ENCODE data around the gene AOC2.
"Not testable (repeated sequence)": the region's sequence is repeated elsewhere in the genome, so short reads cannot be mapped to it uniquely, and the experiment has no call there.

AOC2 gene

GRCh38 chr17:42832213-42832933, 12.0 kb upstream of the AOC2 start:
- no peak for DNase-seq

DNA sequence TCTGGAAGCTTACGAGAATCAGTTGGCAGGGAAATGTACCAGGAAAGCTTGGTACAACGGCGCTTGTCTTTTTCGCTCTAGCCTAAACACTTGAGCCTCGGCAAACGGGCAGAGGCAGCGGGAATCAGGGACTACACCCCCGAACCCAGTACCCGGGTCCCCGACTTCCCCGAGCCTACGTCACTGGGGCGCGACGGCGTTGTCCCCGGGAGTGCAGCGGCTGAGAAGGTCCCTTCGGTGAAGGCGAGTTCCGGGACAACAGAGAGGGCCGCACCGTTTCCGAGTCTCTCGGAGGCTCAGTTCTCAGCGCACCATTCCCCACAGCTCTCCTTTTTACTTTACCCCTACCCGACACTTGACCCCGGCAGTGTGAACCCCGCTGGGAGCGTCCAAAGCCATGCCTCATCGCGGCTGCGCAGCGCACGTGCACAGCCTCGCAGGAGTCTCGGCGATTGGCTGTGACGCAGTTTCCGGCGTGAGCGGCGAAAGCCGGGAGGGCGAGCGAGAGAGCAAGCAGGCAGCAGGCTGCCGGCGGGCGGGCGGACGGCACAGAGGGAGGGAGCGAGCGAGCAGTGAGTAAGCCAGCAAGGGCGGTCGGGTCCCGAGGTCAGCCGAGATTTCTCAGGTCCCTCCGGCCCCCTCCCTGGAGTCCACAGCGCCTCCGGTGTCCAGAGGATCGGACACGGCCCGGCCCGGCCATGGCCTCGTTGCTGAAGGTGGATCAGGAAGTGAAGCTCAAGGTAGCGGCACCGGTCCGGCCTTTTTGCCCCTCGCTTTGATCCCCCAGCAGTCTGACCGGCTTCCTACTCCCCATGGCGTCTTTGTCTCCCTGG, 11.2 kb upstream of the AOC2 start, which contains the start of gene PSME3:
Gene PSME3, plus strand, starts transcription at position 464 of the 833 bp plus-strand sequence. Its CDS starts 235 bp downstream, at position 699.
- DNase-seq, result peak; percentile 99

DNA sequence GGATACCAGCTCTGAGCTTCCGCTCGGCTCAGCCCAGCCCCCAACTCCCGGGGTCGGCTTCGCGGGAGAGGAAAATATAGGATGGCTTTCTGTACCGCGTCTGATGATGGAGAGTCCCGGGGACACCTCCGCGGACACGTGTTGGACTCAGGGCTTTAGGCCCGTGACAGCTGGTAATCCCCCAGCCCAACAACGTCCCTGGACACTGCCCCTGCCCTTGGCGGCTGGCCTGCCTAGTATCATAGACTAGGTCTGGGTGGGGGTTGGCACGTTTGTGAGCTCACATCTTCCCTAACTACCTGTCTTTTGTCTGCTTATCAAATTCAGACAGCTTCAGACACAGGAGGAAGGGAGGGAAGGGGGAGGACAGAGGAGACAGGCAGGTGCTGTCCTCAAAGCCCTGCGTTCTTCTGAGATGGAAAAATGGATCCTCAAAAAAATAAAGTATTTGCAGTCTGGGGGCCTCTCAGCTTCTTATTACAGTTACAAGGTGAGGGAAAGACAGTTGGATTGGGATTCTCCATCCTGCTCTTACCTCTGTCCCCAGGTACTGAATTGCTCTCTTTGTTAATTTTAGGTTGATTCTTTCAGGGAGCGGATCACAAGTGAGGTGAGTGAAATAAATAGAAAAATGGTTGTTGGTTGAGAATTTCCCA, 10.5 kb upstream of the AOC2 start:
- no peak for DNase-seq

DNA sequence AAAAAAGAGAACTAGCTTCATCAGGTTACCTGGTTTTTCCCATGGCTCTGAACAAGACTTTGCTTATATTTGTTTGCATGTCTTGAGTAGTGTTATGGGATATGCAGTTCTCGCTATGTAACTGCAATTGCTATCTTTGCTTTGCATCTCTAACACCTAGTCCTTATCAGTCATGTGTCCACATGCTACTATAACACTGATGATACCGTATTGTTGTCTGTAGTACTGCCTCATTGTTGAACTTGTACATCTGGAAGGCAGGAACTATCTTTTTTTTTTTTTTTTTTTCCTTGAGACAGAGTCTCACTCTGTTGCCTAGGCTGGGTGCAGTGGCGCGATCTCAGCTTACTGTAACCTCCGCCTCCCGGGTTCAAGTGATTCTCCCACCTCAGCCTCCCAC, 8.6 kb upstream of the AOC2 start:
- no peak for DNase-seq

- no peak for DNase-seq
Observed at GRCh38 chr17:42841975-42842685, 2.2 kb upstream of the AOC2 start.

DNA sequence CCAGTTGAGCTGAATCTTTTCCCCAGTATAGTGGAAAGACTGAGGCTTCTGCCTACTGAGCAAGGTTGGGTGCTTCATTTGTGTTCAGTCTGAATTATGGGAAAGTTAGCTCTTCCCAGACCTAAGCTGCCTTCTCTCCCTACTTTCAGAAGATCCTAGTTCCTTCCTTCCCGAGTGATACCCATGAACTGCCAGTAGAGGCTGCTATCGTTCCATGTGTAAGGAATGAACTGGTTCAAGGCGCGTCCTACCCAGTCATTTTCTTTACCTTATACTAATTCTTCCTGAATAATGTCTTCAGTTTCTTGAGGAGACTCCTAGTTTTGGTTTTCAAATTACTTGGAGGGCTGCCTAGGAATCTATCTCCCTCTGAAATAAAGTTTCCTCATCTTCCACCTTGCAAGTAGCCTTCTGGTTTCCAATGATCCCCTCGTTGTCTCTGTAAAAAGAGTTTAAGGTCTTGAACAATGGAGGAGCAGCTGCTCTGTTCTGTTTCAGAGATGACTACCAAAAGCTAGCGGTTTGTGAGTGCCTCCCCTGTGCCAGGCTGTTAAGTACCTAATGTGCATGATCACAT, 934 bp upstream of the AOC2 start:
- DNase-seq, result no peak

DNA sequence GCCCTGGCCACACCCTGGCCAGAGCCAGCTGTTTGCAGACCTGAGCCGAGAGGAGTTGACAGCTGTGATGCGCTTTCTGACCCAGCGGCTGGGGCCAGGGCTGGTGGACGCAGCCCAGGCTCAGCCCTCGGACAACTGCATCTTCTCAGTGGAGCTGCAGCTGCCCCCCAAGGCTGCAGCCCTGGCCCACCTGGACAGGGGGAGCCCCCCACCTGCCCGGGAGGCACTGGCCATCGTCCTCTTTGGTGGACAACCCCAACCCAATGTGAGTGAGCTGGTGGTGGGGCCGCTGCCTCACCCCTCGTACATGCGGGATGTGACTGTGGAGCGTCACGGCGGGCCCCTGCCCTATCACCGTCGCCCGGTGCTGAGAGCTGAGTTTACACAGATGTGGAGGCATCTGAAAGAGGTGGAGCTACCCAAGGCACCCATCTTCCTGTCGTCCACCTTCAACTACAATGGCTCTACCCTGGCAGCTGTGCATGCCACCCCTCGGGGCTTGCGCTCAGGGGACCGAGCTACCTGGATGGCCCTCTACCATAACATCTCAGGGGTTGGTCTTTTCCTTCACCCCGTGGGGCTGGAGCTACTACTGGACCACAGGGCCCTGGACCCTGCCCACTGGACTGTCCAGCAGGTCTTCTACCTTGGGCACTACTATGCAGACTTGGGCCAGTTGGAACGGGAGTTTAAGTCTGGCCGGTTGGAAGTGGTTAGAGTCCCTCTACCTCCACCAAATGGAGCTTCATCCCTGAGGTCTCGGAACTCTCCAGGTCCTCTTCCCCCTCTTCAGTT, 578 bp downstream of the AOC2 start:
- no peak for DNase-seq

GRCh38 chr17:42845556-42845917, 1.2 kb downstream of the AOC2 start:
- DNase-seq, result no peak

- DNase-seq, result no peak
Observed at GRCh38 chr17:42845918-42846593, 1.7 kb downstream of the AOC2 start.

GRCh38 chr17:42846594-42847280, 2.4 kb downstream of the AOC2 start:
- DNase-seq, result no peak

- no peak for DNase-seq
Observed at GRCh38 chr17:42848093-42848492, 3.7 kb downstream of the AOC2 start.

GRCh38 chr17:42849031-42849430, 4.7 kb downstream of the AOC2 start:
- no peak for DNase-seq

- DNase-seq, result no peak
Observed at GRCh38 chr17:42849451-42850181, 5.2 kb downstream of the AOC2 start.

- no peak for DNase-seq
Observed at GRCh38 chr17:42850954-42851353, 6.6 kb downstream of the AOC2 start, which contains the start of gene AOC3. TSS of gene AOC3 (plus strand) at chr17:42851199. CDS start at chr17:42851344, 145 bp downstream.

DNA sequence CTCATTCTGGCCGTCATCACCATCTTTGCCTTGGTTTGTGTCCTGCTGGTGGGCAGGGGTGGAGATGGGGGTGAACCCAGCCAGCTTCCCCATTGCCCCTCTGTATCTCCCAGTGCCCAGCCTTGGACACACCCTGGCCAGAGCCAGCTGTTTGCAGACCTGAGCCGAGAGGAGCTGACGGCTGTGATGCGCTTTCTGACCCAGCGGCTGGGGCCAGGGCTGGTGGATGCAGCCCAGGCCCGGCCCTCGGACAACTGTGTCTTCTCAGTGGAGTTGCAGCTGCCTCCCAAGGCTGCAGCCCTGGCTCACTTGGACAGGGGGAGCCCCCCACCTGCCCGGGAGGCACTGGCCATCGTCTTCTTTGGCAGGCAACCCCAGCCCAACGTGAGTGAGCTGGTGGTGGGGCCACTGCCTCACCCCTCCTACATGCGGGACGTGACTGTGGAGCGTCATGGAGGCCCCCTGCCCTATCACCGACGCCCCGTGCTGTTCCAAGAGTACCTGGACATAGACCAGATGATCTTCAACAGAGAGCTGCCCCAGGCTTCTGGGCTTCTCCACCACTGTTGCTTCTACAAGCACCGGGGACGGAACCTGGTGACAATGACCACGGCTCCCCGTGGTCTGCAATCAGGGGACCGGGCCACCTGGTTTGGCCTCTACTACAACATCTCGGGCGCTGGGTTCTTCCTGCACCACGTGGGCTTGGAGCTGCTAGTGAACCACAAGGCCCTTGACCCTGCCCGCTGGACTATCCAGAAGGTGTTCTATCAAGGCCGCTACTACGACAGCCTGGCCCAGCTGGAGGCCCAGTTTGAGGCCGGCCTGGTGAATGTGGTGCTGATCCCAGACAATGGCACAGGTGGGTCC, 7.2 kb downstream of the AOC2 start:
- DNase-seq, result not testable (repeated sequence)

DNA sequence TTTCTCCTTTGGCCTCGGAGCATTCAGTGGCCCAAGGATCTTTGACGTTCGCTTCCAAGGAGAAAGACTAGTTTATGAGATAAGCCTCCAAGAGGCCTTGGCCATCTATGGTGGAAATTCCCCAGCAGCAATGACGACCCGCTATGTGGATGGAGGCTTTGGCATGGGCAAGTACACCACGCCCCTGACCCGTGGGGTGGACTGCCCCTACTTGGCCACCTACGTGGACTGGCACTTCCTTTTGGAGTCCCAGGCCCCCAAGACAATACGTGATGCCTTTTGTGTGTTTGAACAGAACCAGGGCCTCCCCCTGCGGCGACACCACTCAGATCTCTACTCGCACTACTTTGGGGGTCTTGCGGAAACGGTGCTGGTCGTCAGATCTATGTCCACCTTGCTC, 8.0 kb downstream of the AOC2 start:
- no peak for DNase-seq

GRCh38 chr17:42853004-42853403, 8.6 kb downstream of the AOC2 start:
- no peak for DNase-seq

GRCh38 chr17:42853597-42853967, 9.2 kb downstream of the AOC2 start:
- DNase-seq, result no peak
